ENCODE data around the gene MUSTN1.

The MUSTN1 gene

GRCh38 chr3:52841981-52842340, 7.1 kb upstream of the MUSTN1 start:
- H3K4me3 ChIP-seq (ENCODE audit: insufficient read length, low read depth): no peak overlapping the region
- H3K36me3 ChIP-seq (ENCODE audit: insufficient read depth, insufficient read length, low read length): peaks cover 20% of the 10 kb centered on the region
- H3K27me3 ChIP-seq (ENCODE audit: insufficient read depth, insufficient read length): no peaks in the 10 kb centered on the region
- peaks cover 6% of the 10 kb centered on the region for H3K4me1 ChIP-seq (ENCODE audit: insufficient read depth, insufficient read length)
- H3K9me3 ChIP-seq (ENCODE audit: insufficient read depth, low read length): no peaks in the 10 kb centered on the region
- H3K9ac ChIP-seq (ENCODE audit: insufficient read length, low read depth): no peak overlapping the region
- TF ChIP-seq ZNF274 (IDR thresholded peaks at IDR 0.05; ENCODE audit: low read depth, low read length) (no peak), SUZ12 (IDR thresholded peaks at IDR 0.05; ENCODE audit: extremely low read depth, insufficient read depth, insufficient read length) (no peak), YY1 (IDR thresholded peaks at IDR 0.05; ENCODE audit: insufficient read depth, insufficient read length) (no peak)
- no peak for DNase-seq (ENCODE audit: low read depth, low spot score)

DNA sequence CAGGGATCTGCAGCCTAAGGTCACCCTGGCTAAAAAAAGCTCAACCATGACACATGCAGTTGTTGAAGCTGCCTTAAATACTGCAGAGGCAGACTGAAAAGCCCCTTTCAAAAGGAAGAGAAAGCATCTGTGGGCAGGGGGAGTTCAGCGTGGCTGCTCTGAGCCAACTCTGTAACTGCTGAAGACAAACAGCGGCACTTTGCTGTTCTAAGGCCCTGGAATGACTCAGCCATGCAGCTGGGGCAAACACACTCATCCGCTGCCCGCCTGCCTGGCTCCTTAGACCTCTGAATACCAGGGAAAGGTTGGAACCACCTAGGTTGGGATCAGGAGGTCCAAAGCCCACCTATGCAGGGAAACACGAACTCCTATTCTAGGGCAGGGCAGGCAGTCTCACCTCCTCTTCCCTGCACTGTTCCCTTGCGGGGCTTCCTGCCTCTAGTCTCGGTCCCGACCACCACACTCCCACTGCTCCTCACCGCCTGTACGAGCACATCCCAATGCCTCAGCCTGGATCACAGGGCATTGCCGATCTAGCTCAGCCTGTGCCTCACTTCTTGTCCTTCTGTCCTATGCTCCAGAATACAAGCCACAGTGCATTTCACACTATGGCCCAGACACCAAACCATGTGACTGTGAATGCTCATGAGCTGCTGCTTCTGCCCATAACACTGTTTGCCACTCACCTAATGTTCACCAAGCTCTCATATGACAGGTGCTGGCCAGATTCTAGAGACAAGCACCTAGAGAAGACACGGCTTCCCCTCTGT, 6.6 kb upstream of the MUSTN1 start:
- DNase-seq (ENCODE audit: low read depth, low spot score): no peak

DNA sequence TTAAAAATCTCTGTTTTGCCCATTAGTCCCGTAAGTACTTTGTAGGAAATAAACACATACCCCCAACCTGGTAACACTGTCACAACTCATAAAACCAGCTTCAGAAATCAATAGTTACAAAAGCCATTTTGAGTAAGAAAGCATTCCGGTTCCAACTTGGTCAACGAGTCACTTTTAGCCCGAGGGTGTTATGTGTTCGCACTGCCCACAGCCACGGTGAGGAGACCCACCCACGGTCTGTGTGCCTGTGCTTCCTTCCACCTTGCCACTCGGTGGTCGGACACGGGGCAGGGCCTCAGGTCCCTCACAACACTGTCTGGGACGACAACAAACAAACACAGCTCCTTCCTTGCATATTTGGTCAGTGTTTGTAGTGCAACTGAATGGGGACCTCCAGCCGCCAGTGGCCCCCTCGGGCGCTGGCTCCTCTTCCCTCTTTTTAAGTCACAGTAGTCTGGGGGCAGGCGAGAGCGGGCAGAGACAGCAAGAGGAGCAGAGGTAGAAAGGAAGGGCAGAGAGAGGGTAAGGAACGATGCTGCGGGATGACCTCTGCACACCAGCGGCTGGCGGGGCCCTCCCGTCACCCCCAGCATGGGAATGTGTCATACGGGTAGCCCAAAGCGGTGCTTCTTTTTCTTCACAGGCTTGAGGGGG, 5.2 kb upstream of the MUSTN1 start:
- H3K36me3 ChIP-seq (ENCODE audit: insufficient read depth, insufficient read length, low read length): peaks cover 26% of the 10 kb centered on the region
- no peaks in the 10 kb centered on the region for H3K9me3 ChIP-seq (ENCODE audit: insufficient read depth, low read length)
- TF ChIP-seq ZNF274 (IDR thresholded peaks at IDR 0.05; ENCODE audit: low read depth, low read length): no peak
- TF ChIP-seq SUZ12 (IDR thresholded peaks at IDR 0.05; ENCODE audit: extremely low read depth, insufficient read depth, insufficient read length): no peak
- no peak for TF ChIP-seq YY1 (IDR thresholded peaks at IDR 0.05; ENCODE audit: insufficient read depth, insufficient read length)
- DNase-seq (ENCODE audit: low read depth, low spot score): no peak
- no peak overlapping the region for H3K9ac ChIP-seq (ENCODE audit: insufficient read length, low read depth)
- no peaks in the 10 kb centered on the region for H3K27me3 ChIP-seq (ENCODE audit: insufficient read depth, insufficient read length)
- H3K4me1 ChIP-seq (ENCODE audit: insufficient read depth, insufficient read length): peaks cover 13% of the 10 kb centered on the region
- no peak overlapping the region for H3K4me3 ChIP-seq (ENCODE audit: insufficient read length, low read depth)

More for the DNA sequence above, 6.6 kb upstream of the MUSTN1 start:
- Histone ChIP-seq H3K9ac (ENCODE audit: insufficient read length, low read depth) (no peak overlapping the region), H3K4me1 (ENCODE audit: insufficient read depth, insufficient read length) (peaks cover 6% of the 10 kb centered on the region), H3K36me3 (ENCODE audit: insufficient read depth, insufficient read length, low read length) (peaks cover 21% of the 10 kb centered on the region), H3K4me3 (ENCODE audit: insufficient read length, low read depth) (no peak overlapping the region), H3K27me3 (ENCODE audit: insufficient read depth, insufficient read length) (no peaks in the 10 kb centered on the region), H3K9me3 (ENCODE audit: insufficient read depth, low read length) (no peaks in the 10 kb centered on the region)
- TF ChIP-seq ZNF274 (IDR thresholded peaks at IDR 0.05; ENCODE audit: low read depth, low read length) (no peak), YY1 (IDR thresholded peaks at IDR 0.05; ENCODE audit: insufficient read depth, insufficient read length) (no peak), SUZ12 (IDR thresholded peaks at IDR 0.05; ENCODE audit: extremely low read depth, insufficient read depth, insufficient read length) (no peak)

DNA sequence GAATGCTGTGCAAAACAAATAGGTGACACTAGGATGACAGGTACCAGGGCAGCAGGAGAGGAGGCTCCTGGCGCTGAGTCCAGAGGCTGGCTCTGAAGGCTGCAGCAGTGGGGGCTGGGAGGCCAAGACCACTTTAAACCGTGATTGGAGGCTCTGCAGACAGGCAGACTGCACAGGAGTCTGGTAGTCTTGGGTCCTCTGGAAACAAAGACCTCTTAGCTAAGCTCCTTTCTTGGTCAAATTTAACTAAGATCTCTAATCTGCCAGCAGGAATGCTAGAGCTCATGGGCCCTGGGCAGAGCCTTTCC, 4.4 kb upstream of the MUSTN1 start:
- Histone ChIP-seq H3K27me3 (ENCODE audit: insufficient read depth, insufficient read length) (no peaks in the 10 kb centered on the region), H3K36me3 (ENCODE audit: insufficient read depth, insufficient read length, low read length) (peaks cover 26% of the 10 kb centered on the region), H3K9me3 (ENCODE audit: insufficient read depth, low read length) (no peaks in the 10 kb centered on the region), H3K4me1 (ENCODE audit: insufficient read depth, insufficient read length) (peaks cover 19% of the 10 kb centered on the region), H3K9ac (ENCODE audit: insufficient read length, low read depth) (no peak overlapping the region), H3K4me3 (ENCODE audit: insufficient read length, low read depth) (no peak overlapping the region)
- no peak for TF ChIP-seq ZNF274 (IDR thresholded peaks at IDR 0.05; ENCODE audit: low read depth, low read length)
- TF ChIP-seq SUZ12 (IDR thresholded peaks at IDR 0.05; ENCODE audit: extremely low read depth, insufficient read depth, insufficient read length): no peak
- TF ChIP-seq YY1 (IDR thresholded peaks at IDR 0.05; ENCODE audit: insufficient read depth, insufficient read length): no peak
- DNase-seq (ENCODE audit: low read depth, low spot score): no peak

- no peak for TF ChIP-seq ZNF274 (IDR thresholded peaks at IDR 0.05; ENCODE audit: low read depth, low read length)
- TF ChIP-seq YY1 (IDR thresholded peaks at IDR 0.05; ENCODE audit: insufficient read depth, insufficient read length): no peak
- TF ChIP-seq SUZ12 (IDR thresholded peaks at IDR 0.05; ENCODE audit: extremely low read depth, insufficient read depth, insufficient read length): no peak
- H3K27me3 ChIP-seq (ENCODE audit: insufficient read depth, insufficient read length): no peaks in the 10 kb centered on the region
- no peak overlapping the region for H3K4me3 ChIP-seq (ENCODE audit: insufficient read length, low read depth)
- DNase-seq (ENCODE audit: low read depth, low spot score): no peak
- H3K9ac ChIP-seq (ENCODE audit: insufficient read length, low read depth): no peak overlapping the region
- H3K9me3 ChIP-seq (ENCODE audit: insufficient read depth, low read length): no peaks in the 10 kb centered on the region
- H3K4me1 ChIP-seq (ENCODE audit: insufficient read depth, insufficient read length): peaks cover 22% of the 10 kb centered on the region
- H3K36me3 ChIP-seq (ENCODE audit: insufficient read depth, insufficient read length, low read length): peaks cover 26% of the 10 kb centered on the region
Measured at GRCh38 chr3:52838561-52839267, 3.9 kb upstream of the MUSTN1 start.

- H3K27me3 ChIP-seq (ENCODE audit: insufficient read depth, insufficient read length): no peaks in the 10 kb centered on the region
- TF ChIP-seq YY1 (IDR thresholded peaks at IDR 0.05; ENCODE audit: insufficient read depth, insufficient read length): no peak
- no peak for TF ChIP-seq ZNF274 (IDR thresholded peaks at IDR 0.05; ENCODE audit: low read depth, low read length)
- no peak for TF ChIP-seq SUZ12 (IDR thresholded peaks at IDR 0.05; ENCODE audit: extremely low read depth, insufficient read depth, insufficient read length)
- peaks cover 28% of the 10 kb centered on the region for H3K4me1 ChIP-seq (ENCODE audit: insufficient read depth, insufficient read length)
- no peak overlapping the region for H3K4me3 ChIP-seq (ENCODE audit: insufficient read length, low read depth)
- peaks cover 18% of the 10 kb centered on the region for H3K36me3 ChIP-seq (ENCODE audit: insufficient read depth, insufficient read length, low read length)
- H3K9me3 ChIP-seq (ENCODE audit: insufficient read depth, low read length): no peaks in the 10 kb centered on the region
- no peak overlapping the region for H3K9ac ChIP-seq (ENCODE audit: insufficient read length, low read depth)
- DNase-seq (ENCODE audit: low read depth, low spot score): no peak
Measured at GRCh38 chr3:52836986-52837385, 2.2 kb upstream of the MUSTN1 start.

- peaks cover 25% of the 10 kb centered on the region for H3K4me1 ChIP-seq (ENCODE audit: insufficient read depth, insufficient read length)
- H3K4me3 ChIP-seq (ENCODE audit: insufficient read length, low read depth): no peak overlapping the region
- H3K36me3 ChIP-seq (ENCODE audit: insufficient read depth, insufficient read length, low read length): peaks cover 12% of the 10 kb centered on the region
- no peak overlapping the region for H3K9ac ChIP-seq (ENCODE audit: insufficient read length, low read depth)
- TF ChIP-seq SUZ12 (IDR thresholded peaks at IDR 0.05; ENCODE audit: extremely low read depth, insufficient read depth, insufficient read length): no peak
- no peak for TF ChIP-seq ZNF274 (IDR thresholded peaks at IDR 0.05; ENCODE audit: low read depth, low read length)
- no peak for TF ChIP-seq YY1 (IDR thresholded peaks at IDR 0.05; ENCODE audit: insufficient read depth, insufficient read length)
- no peak for DNase-seq (ENCODE audit: low read depth, low spot score)
- H3K27me3 ChIP-seq (ENCODE audit: insufficient read depth, insufficient read length): no peaks in the 10 kb centered on the region
- no peaks in the 10 kb centered on the region for H3K9me3 ChIP-seq (ENCODE audit: insufficient read depth, low read length)
Measured at GRCh38 chr3:52836471-52836845, 1.6 kb upstream of the MUSTN1 start.

All from NT2/D1 (cell line).